ENCODE results near the gene TOX3. TPM values are rescaled to one million over a fixed set of nuclear protein-coding genes. Genes with fewer than 3 reads are reported as not detected.

TOX3 gene
- total and polyA plus RNA-seq, 2 of the 8 experiments (the other 6 are each of a cell fraction or from before 2014, with no cell fraction given): 16.7 to 31.2 TPM

DNA sequence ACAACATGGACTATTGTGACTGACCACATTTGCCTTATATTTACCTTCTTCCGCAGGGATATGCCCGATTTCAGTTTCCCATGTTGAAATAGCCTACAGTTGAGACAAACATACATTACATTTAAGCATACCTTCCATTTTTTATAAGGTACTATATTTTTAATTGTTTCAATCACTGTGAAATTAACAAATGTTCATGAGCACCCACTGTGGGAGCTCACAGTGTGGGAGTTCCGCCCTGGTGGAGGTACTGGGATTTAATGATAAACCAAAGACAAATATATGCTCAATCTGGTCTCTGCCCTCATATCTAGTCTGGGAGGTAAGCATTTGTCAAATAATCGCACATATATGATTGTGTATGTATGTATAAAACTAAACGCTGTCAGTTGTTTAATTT lies 15.8 kb upstream of the TOX3 start (continued):
- TF ChIP-seq CHD7 (IDR thresholded peaks at IDR 0.05; ENCODE audit: insufficient replicate concordance, low read length): no peak
- TF ChIP-seq JUN (IDR thresholded peaks at IDR 0.05; ENCODE audit: low read depth, low read length): no peak
- no peak for TF ChIP-seq BACH1 (IDR thresholded peaks at IDR 0.05; ENCODE audit: low read length)
- TF ChIP-seq ZNF274 (IDR thresholded peaks at IDR 0.05; ENCODE audit: borderline replicate concordance, extremely low read depth, low read length): no peak
- no peak for TF ChIP-seq KDM1A (IDR thresholded peaks at IDR 0.05; ENCODE audit: borderline replicate concordance, low read length)
- TF ChIP-seq, protein P1, sequence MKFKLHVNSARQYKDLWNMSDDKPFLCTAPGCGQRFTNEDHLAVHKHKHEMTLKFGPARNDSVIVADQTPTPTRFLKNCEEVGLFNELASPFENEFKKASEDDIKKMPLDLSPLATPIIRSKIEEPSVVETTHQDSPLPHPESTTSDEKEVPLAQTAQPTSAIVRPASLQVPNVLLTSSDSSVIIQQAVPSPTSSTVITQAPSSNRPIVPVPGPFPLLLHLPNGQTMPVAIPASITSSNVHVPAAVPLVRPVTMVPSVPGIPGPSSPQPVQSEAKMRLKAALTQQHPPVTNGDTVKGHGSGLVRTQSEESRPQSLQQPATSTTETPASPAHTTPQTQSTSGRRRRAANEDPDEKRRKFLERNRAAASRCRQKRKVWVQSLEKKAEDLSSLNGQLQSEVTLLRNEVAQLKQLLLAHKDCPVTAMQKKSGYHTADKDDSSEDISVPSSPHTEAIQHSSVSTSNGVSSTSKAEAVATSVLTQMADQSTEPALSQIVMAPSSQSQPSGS (IDR thresholded peaks at IDR 0.05; ENCODE audit: low read length): no peak
- TF ChIP-seq SP4 (IDR thresholded peaks at IDR 0.05; ENCODE audit: low read length): no peak
- TF ChIP-seq HDAC2 (IDR thresholded peaks at IDR 0.05; ENCODE audit: borderline replicate concordance in 1 of 2, low read depth in 2 of 2, low read length in 2 of 2): no peak
- TF ChIP-seq TAF1 (IDR thresholded peaks at IDR 0.05; ENCODE audit: low read depth, low read length): no peak
- TF ChIP-seq PHF8 (conservative IDR thresholded peaks at IDR 0.05; ENCODE audit: low read depth, low read length): no peak

Data from H1 (cell line).